GM18867 (cell line): ENCODE measurements around the gene GGT5.
"Not testable (repeated sequence)": the region's sequence is repeated elsewhere in the genome, so short reads cannot be mapped to it uniquely, and the experiment has no call there.

ENCODE experiments used
- ATAC-seq: cut with Tn5 transposase; IDR thresholded peaks from one replicate; pipeline ENCODE4 v1.9.1; 2021; ENCODE audit warnings: mild to moderate bottlenecking, moderate library complexity; ENCODE audit not compliant: unreplicated experiment

The GGT5 gene

GRCh38 chr22:24264329-24264896 lies 19.5 kb upstream of the GGT5 start:
- not testable (repeated sequence) for ATAC-seq

- ATAC-seq, result not testable (repeated sequence)
These were observed 18.6 kb upstream of the GGT5 start for GRCh38 chr22:24263479-24263878.

GRCh38 chr22:24262185-24262749 lies 17.4 kb upstream of the GGT5 start:
- not testable (repeated sequence) for ATAC-seq

- ATAC-seq, result not testable (repeated sequence)
These were observed 14.6 kb upstream of the GGT5 start for GRCh38 chr22:24259459-24259858.

GRCh38 chr22:24256736-24257135 lies 11.9 kb upstream of the GGT5 start:
- ATAC-seq, result not testable (repeated sequence)

- not testable (repeated sequence) for ATAC-seq
These were observed 11.3 kb upstream of the GGT5 start for GRCh38 chr22:24256136-24256535.

- ATAC-seq, result not testable (repeated sequence)
These were observed 8.2 kb upstream of the GGT5 start for GRCh38 chr22:24253126-24253525.

GRCh38 chr22:24251286-24251685 lies 6.4 kb upstream of the GGT5 start:
- not testable (repeated sequence) for ATAC-seq

- not testable (repeated sequence) for ATAC-seq
These were observed 4.5 kb upstream of the GGT5 start for GRCh38 chr22:24249413-24249812.

GRCh38 chr22:24248611-24249010 lies 3.7 kb upstream of the GGT5 start:
- ATAC-seq, result not testable (repeated sequence)

GRCh38 chr22:24247564-24248344 lies 2.9 kb upstream of the GGT5 start:
- no peak for ATAC-seq

- ATAC-seq, result no peak
These were observed 2.2 kb upstream of the GGT5 start for GRCh38 chr22:24247011-24247507.

- not testable (repeated sequence) for ATAC-seq
These were observed 991 bp upstream of the GGT5 start for GRCh38 chr22:24245584-24246561.

- ATAC-seq, result no peak
These were observed 616 bp downstream of the GGT5 start for GRCh38 chr22:24244144-24244787.

GRCh38 chr22:24243417-24243816 lies 1.5 kb downstream of the GGT5 start:
- ATAC-seq, result not testable (repeated sequence)

GRCh38 chr22:24240985-24241692 lies 3.7 kb downstream of the GGT5 start:
- not testable (repeated sequence) for ATAC-seq

- ATAC-seq, result no peak
These were observed 4.5 kb downstream of the GGT5 start for GRCh38 chr22:24240381-24240780.

- not testable (repeated sequence) for ATAC-seq
These were observed 6.7 kb downstream of the GGT5 start for GRCh38 chr22:24238101-24238694.

- no peak for ATAC-seq
These were observed 8.2 kb downstream of the GGT5 start for GRCh38 chr22:24236656-24237055.
